ENCODE data around the gene HOXC10.

HOXC10 gene

DNA sequence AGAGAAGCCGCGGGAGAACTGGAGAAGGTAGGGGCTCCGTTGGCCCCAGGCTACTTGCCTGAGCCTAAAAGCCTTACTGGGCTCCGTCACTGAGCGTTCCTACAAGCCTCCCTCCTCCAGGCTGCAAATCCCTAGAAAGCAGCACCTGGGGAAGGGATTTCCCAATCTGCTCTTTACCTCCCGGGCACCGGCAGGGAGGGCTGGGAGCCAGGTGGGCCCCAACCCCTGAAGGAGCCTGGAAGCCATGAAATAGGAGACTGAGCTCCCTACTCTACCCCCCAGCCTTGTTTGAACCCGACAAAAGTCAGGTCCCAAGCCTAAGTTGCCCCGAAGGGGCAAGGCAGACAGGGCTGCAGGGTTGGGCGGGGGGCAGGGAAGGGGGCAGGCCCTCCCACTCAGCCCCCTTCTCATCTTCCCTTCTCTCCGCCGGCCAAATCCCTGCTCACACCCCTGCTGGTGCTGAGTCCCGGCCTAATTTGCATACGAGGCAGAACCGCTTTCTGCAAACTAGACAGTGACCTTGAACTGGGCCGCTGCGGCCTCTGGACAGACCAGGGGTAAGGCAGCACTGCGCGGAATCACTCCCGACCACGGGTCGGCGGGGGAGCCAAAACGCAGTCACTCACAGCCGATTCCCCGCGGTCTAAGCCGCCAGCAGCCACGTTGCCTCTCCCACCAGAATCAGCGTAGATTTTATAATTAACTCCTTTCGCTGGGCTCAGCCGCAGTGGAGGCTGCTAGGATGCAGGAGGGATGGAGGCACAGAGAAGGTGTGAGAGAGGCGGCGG lies 34.0 kb upstream of the HOXC10 start:
- POLR2A ChIA-PET, result no interaction called here
- CTCF ChIA-PET, result interaction anchor here (1.3 kb wide), 1 partner anchor 11 kb away, joined by 6 read pairs; no protein-coding TSS in a partner anchor
- DNase-seq (ENCODE audit: low read depth, low spot score), result no peak
- TF ChIP-seq, protein P1, sequence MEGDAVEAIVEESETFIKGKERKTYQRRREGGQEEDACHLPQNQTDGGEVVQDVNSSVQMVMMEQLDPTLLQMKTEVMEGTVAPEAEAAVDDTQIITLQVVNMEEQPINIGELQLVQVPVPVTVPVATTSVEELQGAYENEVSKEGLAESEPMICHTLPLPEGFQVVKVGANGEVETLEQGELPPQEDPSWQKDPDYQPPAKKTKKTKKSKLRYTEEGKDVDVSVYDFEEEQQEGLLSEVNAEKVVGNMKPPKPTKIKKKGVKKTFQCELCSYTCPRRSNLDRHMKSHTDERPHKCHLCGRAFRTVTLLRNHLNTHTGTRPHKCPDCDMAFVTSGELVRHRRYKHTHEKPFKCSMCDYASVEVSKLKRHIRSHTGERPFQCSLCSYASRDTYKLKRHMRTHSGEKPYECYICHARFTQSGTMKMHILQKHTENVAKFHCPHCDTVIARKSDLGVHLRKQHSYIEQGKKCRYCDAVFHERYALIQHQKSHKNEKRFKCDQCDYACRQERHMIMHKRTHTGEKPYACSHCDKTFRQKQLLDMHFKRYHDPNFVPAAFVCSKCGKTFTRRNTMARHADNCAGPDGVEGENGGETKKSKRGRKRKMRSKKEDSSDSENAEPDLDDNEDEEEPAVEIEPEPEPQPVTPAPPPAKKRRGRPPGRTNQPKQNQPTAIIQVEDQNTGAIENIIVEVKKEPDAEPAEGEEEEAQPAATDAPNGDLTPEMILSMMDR (IDR thresholded peaks at IDR 0.05; ENCODE audit: insufficient read depth, low read length, missing control alignments), result no peak
- H3K4me3 ChIP-seq (ENCODE audit: low read depth, low read length), result no peak overlapping the region

DNA sequence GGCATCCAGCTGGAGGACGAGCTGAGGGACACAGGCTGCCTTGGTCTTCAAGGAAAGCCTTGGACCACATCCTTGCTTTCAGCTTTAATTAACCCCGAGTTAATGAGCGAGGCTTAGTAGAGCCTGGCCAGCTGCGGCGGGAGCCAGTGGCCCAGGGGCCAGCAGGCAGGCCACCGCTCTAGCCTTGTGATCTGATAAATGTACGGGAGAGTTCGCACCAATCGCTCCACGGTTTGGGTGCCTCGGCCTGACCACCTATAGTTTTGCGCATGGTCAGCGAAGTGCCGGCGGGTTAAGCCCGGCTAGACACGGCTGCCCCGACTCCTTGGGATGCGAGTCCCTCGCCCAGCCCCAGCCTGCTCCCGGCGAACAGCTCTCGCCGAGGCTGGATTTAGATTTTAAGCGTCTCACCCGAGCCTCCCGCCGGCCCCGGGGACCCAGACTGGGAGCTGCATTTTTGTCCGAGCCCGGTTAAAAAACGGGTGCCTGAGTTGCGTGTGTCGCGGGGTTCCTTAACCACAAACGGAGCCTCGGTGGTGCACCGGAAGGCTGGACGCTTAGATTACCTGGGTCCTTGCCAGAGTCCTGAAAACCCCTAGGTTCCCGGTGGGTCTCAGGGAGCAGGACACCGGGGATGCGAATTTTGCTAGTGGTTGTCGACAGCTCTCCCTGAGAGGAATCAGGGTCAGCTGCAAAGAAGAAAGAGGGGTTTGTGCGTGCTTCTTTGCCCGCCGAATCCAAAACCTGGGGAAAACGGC lies 33.2 kb upstream of the HOXC10 start:
- no peak for DNase-seq (ENCODE audit: low read depth, low spot score)
- no peak overlapping the region for H3K4me3 ChIP-seq (ENCODE audit: low read depth, low read length)
- CTCF ChIA-PET, result interaction anchor here (1.3 kb wide), 1 partner anchor 10 kb away, joined by 6 read pairs; no protein-coding TSS in a partner anchor
- TF ChIP-seq, protein P1 (IDR thresholded peaks at IDR 0.05; ENCODE audit: insufficient read depth, low read length, missing control alignments), result no peak
- POLR2A ChIA-PET, result no interaction called here

DNA sequence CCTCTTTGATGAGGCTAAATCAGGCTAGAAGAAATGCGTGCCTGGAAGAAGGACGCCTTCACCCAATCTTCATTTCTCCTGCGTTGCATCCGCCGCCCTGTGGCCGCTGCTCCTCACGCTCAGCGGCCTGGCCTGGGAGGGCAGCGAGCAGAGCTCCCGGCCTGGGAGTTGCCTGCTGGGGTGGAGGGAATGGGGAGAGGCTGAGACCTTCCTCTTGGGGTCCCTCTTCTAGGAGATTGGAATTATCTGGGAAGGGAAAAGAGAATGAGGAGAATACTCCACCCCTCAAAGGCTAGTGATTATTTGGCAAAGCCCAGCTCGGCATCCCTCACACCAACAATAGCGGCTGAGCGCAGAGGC lies 32.6 kb upstream of the HOXC10 start:
- CTCF ChIA-PET, result interaction anchor here (1.3 to 1.5 kb wide), 2 partner anchors 9 to 12 kb away, joined by 3 to 6 read pairs; no protein-coding TSS in a partner anchor
- TF ChIP-seq, protein P1 (IDR thresholded peaks at IDR 0.05; ENCODE audit: insufficient read depth, low read length, missing control alignments), result no peak
- no peak overlapping the region for H3K4me3 ChIP-seq (ENCODE audit: low read depth, low read length)
- DNase-seq (ENCODE audit: low read depth, low spot score), result no peak
- POLR2A ChIA-PET, result no interaction called here

DNA sequence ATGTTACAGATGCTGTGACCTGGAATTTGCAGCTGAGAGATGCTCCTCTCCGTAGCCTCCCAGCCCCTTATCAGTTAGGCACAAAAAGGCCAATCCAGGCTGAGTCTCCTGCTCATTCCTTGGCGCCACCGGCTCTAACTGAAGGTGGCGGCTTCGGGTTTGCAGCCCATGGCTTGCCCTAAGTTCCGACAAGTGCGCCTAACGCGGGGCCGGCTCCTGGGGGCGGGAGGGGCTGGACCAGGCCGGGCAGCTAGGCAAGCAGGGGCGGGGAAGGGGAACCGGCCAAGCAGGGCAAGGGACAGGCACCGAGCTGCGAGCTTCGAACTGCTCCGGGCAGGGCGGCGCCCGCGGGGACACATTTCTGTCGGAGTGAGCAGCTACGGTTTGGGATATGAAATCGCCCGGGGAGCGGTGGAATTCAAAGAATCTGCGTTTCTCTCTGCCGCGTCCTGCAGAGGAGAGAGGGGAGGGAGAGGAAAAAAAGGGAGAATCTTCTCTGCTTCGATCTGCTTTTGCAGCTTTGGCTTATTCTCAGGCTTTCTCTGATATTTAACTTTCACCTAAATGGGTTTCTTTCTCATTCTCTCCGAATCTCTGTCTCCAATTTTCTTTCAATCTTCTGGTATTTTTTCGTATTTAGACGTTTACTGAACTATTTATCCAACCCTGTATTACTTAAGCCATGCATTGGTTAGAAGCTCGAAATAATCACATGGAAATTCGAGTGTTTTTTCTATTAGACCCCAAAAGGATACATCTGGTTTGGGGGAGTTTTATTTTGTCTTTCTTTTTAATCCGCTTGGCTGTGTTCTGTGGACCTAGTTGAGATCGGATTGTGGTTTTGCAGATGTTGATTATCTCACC lies 31.8 kb upstream of the HOXC10 start:
- no peak for DNase-seq (ENCODE audit: low read depth, low spot score)
- TF ChIP-seq, protein P1 (IDR thresholded peaks at IDR 0.05; ENCODE audit: insufficient read depth, low read length, missing control alignments), result no peak
- H3K4me3 ChIP-seq (ENCODE audit: low read depth, low read length), result no peak overlapping the region
- ChIA-PET POLR2A (no interaction called here), CTCF (interaction anchor here (1.1 to 1.8 kb wide), 3 partner anchors 9 to 207 kb away, joined by 3 to 6 read pairs (median 3); no protein-coding TSS in a partner anchor)

DNA sequence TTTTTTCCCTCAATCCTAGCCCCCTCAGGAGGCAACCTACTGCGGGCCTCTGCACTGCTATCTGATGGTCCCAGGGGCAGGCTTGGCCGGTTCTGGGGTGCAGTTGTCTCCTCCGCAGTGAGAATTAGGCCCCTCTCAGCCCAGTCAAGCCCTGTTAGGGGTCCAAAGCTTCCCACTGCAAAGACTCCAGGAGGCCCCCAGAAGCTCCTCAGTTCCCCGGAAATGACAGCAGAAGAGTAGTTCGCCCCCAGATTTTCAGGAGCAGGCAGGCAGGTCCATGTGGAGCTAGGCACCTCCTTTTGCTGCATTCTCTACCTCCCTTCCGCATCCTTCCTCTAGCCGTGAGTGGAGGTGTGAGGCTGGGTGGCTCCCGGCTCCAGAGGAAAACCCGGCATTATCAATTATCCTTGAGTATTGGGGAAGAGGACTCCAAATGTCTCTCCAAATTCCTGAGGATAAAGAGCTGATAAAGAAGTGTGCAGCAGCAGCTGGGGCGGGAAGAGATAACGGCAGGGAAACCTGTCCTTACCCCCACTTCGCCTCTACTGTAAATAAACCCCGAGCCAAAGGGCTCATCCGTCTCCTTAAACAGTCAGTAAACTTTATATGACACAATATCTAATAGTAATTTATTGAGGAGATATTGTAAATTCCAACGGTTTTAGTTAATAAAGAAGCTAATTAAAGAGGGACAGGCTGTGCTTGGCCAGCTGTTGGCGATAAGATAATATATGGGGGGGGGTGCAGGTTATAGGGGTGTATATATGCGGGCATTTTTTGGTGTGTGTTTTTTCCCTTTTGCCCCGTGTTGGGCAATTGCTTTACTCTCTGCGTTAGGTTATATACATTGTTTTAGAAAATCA lies 30.9 kb upstream of the HOXC10 start:
- no peak overlapping the region for H3K4me3 ChIP-seq (ENCODE audit: low read depth, low read length)
- TF ChIP-seq, protein P1 (IDR thresholded peaks at IDR 0.05; ENCODE audit: insufficient read depth, low read length, missing control alignments), result no peak
- ChIA-PET POLR2A (no interaction called here), CTCF (interaction anchor here (0.8 to 1.8 kb wide), 4 partner anchors 8 to 208 kb away, joined by 3 to 6 read pairs (median 3); no protein-coding TSS in a partner anchor)
- DNase-seq (ENCODE audit: low read depth, low spot score), result no peak

Measured in AG04449 (cell line).